RWPE1 (cell line): ENCODE results near the gene XYLT2.

Experiments
- CTCF ChIA-PET: fragments of 350-600 bp; sonication (Branson Sonifier 250); formaldehyde crosslinking; extraction: SDS; loops from one replicate; lab custom pipeline; 2021; lab: Yijun Ruan, JAX
- POLR2A ChIA-PET: fragments of 400-600 bp; formaldehyde crosslinking; extraction: SDS; loops from one replicate; lab custom pipeline; 2020; ENCODE audit warnings: antibody characterized with exemption; ENCODE audit not compliant: low non-redundant PET; lab: Yijun Ruan, JAX
- DNase-seq: peaks from one replicate; pipeline ENCODE4 v3.0.0; 2012; ENCODE audit warnings: low spot score
- H3K27ac ChIP-seq: fragments of 450-650 bp; 2 replicates; pipeline ENCODE4 v1.5.1; 2017
- TF ChIP-seq, protein P1 (sequence below): fragments of 450-650 bp; conservative IDR thresholded peaks from 2 replicates; pipeline ENCODE4 v1.5.1; 2017; ENCODE audit warnings: low read depth, mild to moderate bottlenecking

The XYLT2 gene

GRCh38 chr17:50347117-50347893, 1.4 kb downstream of the XYLT2 start:
- CTCF ChIA-PET: interaction anchor here (0.7 to 1.1 kb wide), 4 partner anchors 49 to 279 kb away, joined by 3 to 4 read pairs (median 4); partner anchors contain the start of gene COL1A1
- POLR2A ChIA-PET: interaction anchor here (0.7 kb wide), 1 partner anchor 14 kb away, joined by 4 read pairs; no protein-coding TSS in a partner anchor
- DNase-seq: no peak
- TF ChIP-seq, protein P1, sequence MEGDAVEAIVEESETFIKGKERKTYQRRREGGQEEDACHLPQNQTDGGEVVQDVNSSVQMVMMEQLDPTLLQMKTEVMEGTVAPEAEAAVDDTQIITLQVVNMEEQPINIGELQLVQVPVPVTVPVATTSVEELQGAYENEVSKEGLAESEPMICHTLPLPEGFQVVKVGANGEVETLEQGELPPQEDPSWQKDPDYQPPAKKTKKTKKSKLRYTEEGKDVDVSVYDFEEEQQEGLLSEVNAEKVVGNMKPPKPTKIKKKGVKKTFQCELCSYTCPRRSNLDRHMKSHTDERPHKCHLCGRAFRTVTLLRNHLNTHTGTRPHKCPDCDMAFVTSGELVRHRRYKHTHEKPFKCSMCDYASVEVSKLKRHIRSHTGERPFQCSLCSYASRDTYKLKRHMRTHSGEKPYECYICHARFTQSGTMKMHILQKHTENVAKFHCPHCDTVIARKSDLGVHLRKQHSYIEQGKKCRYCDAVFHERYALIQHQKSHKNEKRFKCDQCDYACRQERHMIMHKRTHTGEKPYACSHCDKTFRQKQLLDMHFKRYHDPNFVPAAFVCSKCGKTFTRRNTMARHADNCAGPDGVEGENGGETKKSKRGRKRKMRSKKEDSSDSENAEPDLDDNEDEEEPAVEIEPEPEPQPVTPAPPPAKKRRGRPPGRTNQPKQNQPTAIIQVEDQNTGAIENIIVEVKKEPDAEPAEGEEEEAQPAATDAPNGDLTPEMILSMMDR: no peak
- peak overlapping the region; percentile 81 for H3K27ac ChIP-seq

- ChIA-PET POLR2A (interaction anchor here (0.7 kb wide), 1 partner anchor 14 kb away, joined by 4 read pairs; no protein-coding TSS in a partner anchor), CTCF (interaction anchor here (0.7 to 2.0 kb wide), 3 partner anchors 14 to 278 kb away, joined by 4 to 7 read pairs (median 4); partner anchors contain the start of gene COL1A1)
- DNase-seq: no peak
- TF ChIP-seq, protein P1: no peak
- peak overlapping the region; percentile 81 for H3K27ac ChIP-seq
Measured at GRCh38 chr17:50347894-50348291, 2.0 kb downstream of the XYLT2 start.

- TF ChIP-seq, protein P1: no peak
- POLR2A ChIA-PET: no interaction called here
- peak overlapping the region; percentile 73 for H3K27ac ChIP-seq
- CTCF ChIA-PET: interaction anchor here (2.0 kb wide), 1 partner anchor 13 kb away, joined by 7 read pairs; no protein-coding TSS in a partner anchor
- DNase-seq: peak; percentile 44
Measured at GRCh38 chr17:50348522-50349242, 2.8 kb downstream of the XYLT2 start.

DNA sequence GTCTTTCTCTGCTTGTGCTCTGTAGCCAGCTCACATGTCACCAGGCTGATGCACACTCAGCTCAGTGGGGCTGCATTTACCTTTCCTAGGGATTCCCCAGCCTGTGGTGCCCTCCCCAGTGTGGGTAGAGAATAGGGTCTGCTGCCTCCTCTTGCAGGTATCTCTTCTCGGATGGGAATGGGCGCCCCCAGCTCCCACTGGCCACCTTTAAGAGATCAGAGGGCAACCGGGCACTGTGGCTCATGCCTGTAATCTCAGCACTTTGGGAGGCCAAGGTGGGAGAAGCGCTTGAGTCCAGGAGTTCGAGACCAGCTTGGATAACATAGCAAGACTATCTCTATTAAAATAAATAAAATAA, 3.3 kb downstream of the XYLT2 start:
- DNase-seq: no peak
- peak overlapping the region; percentile 73 for H3K27ac ChIP-seq
- CTCF ChIA-PET: interaction anchor here (0.8 to 2.0 kb wide), 2 partner anchors 13 to 107 kb away, joined by 4 to 7 read pairs; no protein-coding TSS in a partner anchor
- POLR2A ChIA-PET: no interaction called here
- TF ChIP-seq, protein P1: no peak

DNA sequence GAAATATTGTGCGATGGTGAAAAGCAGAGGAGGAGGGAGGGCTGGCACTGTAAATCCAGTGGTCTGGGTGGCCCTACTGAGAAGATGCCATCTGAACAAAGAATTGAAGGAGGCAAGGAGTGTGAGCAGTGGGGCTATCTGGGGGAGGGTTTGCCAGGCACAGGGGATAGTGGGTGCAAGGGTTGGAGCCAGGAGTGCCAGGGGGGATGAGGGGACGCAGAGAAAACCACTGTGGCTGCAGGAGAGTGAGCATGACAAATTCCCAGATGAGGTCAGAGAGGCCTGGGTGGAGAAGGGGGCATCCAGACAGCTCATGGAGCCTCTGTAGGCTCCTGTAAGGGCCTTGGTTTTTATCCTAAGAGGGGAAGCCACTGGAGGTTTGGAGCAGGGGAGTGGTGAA, 4.8 kb downstream of the XYLT2 start:
- ChIA-PET CTCF (no interaction called here), POLR2A (no interaction called here)
- no peak for DNase-seq
- TF ChIP-seq, protein P1: no peak
- peak overlapping the region; percentile 18; the same call in 1 of the 2 replicates for H3K27ac ChIP-seq
